Astrocyte of the spinal cord (primary cell): Measurements from ENCODE around the gene SYT13.

ENCODE experiments used
- DNase-seq: peaks from one replicate; pipeline ENCODE4 v3.0.0; 2011; ENCODE audit warnings: low read depth, low spot score
- H3K4me3 ChIP-seq: 2 replicates; pipeline ENCODE4 v1.5.1; 2011; ENCODE audit warnings: low read depth, mild to moderate bottlenecking, low read length, moderate library complexity
- CTCF ChIP-seq: IDR thresholded peaks from 2 replicates; pipeline ENCODE4 v1.5.1; 2012; ENCODE audit warnings: low read depth, mild to moderate bottlenecking, low read length, inconsistent platforms
- in situ Hi-C: cut with HindIII; loops from 2 replicates; pipeline ENCODE4 v1.10.0; 2017; ENCODE audit warnings: low sequenced_read_pairs

SYT13 gene

DNA sequence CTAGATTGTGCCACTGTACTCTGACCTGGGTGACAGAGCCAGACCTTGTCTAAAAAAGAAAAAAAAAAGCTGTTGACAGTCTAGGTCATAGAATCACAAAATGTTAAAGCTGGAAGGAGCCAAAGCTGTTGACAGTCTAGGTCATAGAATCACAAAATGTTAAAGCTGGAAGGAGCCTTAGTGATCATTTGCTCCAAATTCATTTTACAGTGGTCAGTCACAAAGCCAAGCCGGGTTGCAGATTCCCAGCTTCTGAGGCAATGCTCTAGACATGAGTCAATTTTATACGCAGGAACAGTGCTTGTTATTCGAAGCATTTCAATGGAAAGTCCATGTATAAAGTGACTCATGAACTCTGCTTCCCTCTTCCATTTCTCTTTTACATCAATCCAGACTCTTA is 47.4 kb downstream of the SYT13 start:
- DNase-seq = peak; percentile 70
- H3K4me3 ChIP-seq = no peak overlapping the region
- no peak for TF ChIP-seq CTCF
- in situ Hi-C loops = no loop called here

GRCh38 chr11:45237711-45238315 is 48.3 kb downstream of the SYT13 start:
- no peak for TF ChIP-seq CTCF
- no peak for DNase-seq
- in situ Hi-C loops = no loop called here
- H3K4me3 ChIP-seq = no peak overlapping the region

GRCh38 chr11:45234306-45235006 is 51.7 kb downstream of the SYT13 start:
- no peak for TF ChIP-seq CTCF
- in situ Hi-C loops = no loop called here

DNA sequence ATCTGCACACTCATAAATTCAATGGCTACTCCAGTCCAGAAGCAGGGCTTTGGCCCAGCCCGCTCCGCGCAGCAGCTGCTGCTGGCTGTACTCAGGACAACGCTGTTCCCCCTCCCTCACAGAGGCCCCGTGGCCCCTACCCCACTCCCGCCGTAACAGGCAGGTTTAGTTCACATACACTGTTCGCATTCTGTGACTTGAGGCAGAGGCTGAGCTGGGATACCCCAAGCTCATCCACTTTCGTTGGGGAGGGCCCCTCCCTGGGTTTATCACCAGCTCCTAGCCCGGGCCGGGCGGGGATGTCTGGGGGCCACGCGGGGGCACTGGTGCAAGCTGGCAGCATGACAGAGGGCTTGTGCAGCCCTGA is 52.4 kb downstream of the SYT13 start:
- no peak for TF ChIP-seq CTCF
- DNase-seq = no peak
- no peak overlapping the region for H3K4me3 ChIP-seq
- in situ Hi-C loops = no loop called here

More at GRCh38 chr11:45234306-45235006, 51.7 kb downstream of the SYT13 start:
- H3K4me3 ChIP-seq = no peak overlapping the region
- no peak for DNase-seq

- DNase-seq = peak; percentile 38
- peak; percentile 95 for TF ChIP-seq CTCF
- no peak overlapping the region for H3K4me3 ChIP-seq
- in situ Hi-C loops = no loop called here
Observed at GRCh38 chr11:45233121-45233803, 52.9 kb downstream of the SYT13 start.

DNA sequence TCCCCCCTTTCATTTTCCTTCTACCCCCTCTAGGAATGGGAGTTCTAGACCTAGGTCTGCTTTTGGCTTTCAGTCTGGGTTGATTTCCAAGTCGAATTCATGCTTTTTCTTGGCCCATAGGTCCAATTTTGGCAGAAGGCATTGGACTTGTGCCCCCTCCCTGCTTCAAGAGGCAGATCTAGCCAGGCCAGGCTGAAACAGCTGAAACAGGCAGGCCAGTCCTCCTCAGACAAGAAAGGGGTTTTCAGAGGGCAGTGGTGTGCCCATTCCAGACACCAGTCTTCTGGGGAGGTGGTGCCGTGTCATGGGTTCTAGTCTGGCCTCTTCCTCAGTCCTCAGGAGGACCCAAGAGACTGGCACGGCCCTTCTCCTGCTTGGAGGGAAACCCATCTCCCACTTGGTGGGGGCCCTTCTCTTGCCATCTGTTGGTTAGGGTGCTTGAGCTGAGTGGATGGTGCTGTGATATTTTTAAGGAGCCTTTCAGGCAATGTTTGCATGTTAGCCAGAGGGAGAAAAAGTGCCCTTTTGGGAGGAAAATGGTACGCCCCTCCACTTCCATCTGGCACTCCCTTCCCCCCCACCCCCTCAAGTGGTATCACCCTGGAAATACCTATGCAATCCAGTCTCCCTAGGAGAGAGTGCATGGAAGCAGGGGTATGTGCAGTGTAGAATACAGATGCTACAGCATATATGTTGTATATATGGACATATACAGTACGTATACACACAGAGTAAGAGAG is 53.6 kb downstream of the SYT13 start:
- in situ Hi-C loops = no loop called here
- no peak overlapping the region for H3K4me3 ChIP-seq
- DNase-seq = no peak
- no peak for TF ChIP-seq CTCF
